ENCODE measurements around the gene RELN. TPM values are rescaled to one million over a fixed set of nuclear protein-coding genes. Genes with fewer than 3 reads are reported as not detected.
"Not testable (repeated sequence)": the region's sequence is repeated elsewhere in the genome, so short reads cannot be mapped to it uniquely, and the experiment has no call there.

The RELN gene
- total RNA-seq, 1 experiment from 2014 or later, result 0.02 TPM

DNA sequence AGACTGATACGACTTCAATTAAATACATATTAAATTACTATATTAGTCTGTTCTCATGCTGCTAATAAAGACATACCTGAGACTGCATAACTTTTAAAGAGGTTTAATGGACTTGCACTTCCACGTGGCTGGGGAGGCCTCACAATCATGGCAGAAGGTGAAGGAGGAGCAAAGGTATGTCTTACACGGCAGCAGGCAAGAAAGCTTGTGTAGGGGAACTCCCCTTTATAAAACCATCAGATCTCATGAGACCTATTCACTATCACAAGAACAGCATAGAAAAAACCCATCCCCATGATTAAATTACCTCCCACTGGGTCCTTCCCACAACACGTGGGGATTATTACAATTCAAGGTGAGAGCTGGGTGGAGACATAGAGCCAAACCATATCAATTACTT is 92.6 kb downstream of the RELN start:
- not testable (repeated sequence) for DNase-seq (ENCODE audit: low read depth)

DNA sequence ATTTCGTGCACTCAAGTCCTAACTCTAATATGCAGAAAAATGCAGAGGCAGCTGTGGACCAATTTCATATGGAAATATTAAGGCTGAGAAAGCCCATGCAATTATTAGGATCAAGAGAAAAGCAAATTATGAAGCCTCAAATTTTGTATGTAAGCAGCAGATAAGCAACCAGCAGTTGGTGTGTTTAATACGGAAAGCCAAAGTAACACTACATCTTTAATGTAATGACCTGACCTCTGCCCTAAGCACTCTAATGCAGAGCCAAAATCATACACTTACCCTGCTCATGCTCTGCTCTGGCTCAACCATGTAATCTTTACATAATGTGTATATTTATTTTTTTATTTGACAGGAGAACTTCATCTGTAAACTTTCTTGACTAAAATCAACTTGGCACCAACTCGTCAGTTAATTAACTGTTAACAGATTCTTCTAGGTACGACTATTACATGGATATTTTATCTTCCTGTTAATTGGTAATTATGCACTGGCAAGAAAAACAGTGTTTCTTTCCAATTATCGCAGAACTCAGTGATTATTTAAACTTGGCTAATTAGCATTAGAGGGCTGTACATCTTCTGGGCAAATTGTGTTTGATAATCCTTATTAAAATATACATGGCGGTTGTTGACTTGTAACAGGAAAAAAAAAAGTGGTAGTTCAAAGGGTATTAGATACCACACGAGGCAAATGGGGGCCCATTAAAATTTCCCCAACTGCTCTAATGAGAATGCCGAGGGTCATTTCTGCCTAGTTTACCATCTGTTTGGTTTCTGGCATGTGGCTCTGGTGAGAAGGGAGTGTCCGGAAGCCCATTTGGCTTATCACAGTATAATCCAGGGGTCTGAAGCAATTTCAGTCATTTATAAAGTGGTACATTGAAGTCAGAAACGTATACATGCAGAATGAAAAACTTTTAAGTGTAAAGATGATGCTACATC is 94.5 kb downstream of the RELN start:
- DNase-seq (ENCODE audit: low read depth), result no peak

DNA sequence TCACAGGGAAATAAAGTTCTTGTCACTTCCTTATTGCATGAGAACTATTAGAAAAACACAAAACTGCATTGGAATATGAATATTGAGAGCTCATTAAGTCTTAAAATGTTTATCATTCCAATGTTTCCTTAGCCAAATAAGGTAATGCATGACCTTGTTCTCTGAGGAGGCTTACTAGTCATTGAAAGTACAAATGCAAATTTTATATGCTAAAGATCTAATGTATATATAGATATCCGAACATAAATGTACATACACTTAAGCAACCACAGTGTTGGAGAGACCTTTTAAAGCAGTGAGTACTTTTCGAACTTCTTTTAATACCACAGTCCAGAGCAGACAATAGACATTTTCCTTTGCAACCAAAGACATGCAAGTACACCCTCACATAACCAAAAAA is 96.1 kb downstream of the RELN start:
- DNase-seq (ENCODE audit: low read depth), result no peak

DNA sequence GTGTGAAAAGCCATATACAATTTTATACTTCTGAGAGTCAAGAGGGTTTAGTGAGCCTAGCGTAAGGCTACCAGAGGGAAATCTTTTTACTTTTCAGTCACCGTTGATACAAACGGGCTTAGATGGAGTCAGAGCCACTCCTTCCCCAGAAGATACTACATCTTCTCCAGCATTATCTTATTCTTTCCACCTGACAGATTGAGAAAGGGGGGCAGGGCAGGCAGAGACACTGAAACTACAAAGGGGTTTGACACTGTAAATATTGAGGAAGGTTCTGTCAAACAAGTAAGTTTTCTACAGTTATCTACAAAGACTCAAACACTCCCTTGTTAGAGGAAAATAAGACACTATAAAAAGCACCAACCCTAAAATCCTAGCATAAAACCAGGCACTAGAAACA is 100.0 kb downstream of the RELN start:
- DNase-seq (ENCODE audit: low read depth), result no peak

DNA sequence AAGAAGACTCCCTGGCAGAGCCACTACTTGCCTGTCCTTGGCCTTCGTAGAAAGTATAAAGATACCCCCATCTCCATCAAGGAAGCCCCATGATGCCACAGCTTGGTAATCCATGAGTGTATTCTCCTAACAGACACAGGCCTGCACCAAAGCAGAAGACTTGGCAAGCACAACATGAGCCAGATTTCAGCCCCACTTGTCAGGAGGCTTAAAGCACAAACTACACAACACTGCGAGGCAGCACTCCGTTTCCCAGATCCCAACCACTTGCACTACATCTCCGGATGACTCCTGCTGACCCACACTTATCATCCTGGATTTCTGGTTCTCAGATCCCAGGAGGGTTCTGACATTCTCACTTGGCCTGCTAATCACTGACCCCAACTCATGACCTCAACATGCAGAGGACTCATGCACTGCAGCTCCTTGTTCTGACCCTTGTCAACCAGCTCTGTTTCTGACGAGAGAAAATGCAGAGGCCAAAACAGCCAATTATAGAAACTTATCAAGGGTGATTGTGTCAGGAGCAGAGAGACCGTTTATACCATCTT is 100.8 kb downstream of the RELN start:
- no peak for DNase-seq (ENCODE audit: low read depth)

DNA sequence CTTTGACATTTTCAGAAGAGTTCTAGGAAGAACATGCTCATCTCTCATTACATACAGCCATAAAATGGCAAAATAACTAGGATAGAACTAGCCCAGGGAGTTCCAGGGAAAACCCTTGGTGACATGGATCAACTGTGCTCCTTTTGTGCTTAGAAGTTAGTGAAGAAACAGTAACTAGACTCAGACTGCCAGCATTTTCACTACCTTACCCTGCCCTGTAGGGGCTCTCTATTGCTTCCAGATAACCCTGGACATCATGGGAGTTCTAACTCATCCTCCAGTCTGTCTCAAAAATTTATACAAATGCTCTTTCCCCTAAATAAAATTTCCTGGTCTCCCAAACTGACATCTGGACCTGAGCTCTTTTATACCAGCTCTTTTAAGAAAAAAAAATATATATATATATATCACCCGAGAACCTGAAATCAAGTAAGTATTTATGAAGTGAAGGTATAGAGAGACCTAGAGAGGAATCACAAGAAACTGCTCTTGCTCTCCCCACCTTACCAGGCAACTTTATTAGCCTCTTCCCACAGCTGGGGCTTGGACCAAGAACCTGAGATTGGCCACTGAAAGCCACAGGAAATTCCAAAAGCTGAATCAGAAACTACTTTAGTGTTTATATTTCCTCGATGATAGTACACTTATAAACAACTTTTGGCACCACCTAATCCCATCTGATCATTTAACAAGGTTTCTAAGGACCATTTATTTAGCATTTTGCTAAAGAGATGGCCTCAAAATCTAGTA is 101.4 kb downstream of the RELN start:
- DNase-seq (ENCODE audit: low read depth), result no peak

DNA sequence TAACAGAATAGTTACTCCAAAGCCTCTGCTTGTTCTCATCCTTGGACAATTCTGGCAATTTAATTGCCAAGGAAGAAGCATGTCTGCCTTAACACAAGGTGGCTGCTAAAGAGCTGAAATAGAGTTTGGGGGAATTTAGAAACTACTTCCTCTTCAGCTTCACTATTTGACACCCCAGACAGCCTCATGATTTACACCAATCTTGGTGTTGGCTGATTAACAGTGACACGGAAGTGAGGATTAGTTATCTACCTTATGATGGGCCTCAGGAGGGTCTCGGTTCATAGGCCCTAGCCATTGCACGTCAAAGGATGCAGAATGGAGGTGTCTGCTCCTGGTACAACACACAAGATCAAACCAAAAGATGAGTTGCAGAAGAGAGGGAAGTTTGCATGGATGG is 102.4 kb downstream of the RELN start:
- no peak for DNase-seq (ENCODE audit: low read depth)

DNA sequence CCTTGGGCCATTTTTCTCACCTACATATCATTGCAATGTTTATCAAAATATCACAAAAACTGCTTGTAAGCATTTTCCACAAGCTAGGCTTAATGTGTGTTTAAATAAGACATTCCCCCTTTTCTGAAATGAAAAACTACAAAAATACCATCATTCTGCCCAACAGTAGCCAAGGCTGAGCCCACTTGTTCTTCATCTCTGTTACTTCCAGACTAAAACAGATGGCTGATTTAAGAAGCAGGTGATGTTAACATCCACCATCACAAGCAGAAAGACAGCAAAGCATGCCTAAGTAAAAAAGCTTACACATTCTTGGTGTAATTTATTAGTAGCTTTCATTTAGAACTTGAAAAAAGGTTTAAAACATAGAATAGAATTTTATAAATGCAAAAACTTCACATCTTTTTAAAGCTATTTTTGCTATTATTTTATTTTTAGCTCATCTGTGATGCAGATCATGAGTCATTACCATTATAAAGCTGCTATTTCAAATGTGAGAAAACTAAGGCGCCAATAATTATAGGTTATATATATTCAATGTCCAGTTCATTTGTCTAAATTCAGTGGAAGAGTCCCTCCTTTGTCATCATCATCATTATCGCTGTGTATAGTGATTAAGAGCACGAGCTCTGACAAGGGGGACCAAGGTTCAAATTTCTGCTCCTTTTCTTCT is 109.4 kb downstream of the RELN start:
- no peak for DNase-seq (ENCODE audit: low read depth)

DNA sequence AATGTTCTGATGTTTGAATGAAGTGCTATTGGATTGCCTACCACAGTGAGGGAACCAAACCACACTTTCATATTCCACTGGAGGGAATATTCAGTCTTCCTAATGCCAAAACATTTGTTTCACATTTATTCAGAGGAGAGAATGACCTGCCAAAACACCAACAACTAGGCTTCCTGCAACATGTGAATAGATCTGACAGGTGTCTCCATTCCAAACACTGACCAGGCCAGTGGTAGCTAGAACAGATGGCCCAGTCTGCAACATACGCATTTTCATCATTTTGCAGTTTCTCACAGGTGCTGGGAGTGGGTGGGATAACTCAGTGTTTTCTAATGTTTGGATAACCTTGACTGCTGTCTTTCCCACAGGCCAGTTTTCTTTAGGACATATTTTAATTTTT is 110.0 kb downstream of the RELN start:
- no peak for DNase-seq (ENCODE audit: low read depth)

DNA sequence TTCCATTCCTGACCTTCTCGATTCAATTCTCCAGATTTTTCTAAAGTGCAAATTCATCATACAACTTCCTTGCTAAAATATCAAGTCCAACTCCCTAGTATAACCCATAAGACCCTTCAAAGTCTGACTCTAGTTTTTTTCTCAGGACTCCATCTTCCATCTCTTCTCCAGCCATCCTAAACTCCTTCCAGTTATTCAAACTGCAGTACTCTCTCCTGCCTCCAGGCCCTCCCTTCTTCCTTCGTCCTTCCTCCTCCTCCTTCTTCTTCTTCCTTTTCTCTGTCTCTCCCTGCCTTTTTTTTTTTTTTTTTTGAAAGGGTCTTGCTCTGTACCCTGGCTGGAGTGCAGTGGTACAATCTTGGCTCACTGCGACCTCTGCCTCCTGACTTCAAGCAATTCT is 111.9 kb downstream of the RELN start:
- DNase-seq (ENCODE audit: low read depth), result no peak

DNA sequence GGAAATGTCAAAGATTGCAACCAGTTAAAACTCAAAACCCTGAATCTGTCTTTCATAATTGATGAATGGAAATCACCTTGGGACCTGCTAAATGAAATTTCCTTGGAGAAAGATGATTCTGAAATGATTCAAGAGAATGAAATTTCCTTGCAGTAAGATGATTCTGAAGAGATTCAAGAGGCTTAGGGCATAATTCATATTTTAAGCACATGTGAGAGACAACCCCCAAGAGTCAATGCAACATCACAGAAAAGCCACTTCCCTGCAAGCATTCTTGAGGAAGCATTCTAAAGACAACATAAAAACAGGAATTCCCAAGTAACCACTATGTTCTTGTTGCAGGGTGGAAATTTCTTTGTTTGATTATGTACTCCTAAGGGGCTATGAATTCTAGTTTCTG is 113.7 kb downstream of the RELN start:
- DNase-seq (ENCODE audit: low read depth), result no peak

DNA sequence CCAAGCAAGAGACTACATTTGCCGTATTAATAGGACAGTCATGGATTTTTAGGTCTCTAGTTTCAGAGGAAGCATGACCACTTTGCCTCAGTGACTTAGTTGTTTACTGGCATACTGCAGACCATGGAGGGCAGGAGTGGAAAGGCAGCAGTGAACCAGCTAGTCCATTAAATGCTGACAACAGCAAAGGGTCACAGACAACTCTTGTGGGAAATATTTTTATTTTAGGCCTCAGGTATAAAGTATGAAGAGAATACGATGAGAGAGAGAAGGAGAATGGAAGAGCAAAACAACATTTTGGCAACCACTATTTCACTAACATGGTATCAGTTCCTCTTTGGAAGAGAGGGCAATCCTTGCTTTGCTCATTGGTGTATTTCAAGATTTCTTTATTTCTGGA is 118.0 kb downstream of the RELN start:
- DNase-seq (ENCODE audit: low read depth), result no peak

DNA sequence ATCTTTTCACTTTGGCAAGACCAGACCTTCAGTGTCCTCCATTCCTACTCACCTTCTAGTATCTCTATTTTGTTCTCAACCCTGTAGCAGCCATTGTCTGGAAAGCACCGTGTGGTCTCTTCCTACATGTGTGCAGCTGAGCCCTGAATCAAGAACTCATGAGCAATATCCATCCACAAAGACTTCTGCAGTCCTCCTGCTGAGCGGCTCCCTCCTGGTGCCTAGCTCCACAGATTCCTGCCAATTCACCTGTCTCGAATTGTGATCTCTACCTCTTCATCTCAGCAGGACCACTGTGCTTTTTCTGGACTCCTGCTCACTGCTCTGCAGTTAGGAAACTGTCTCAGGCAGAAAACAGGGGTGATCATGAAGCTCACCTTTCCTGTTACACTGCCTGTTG is 118.8 kb downstream of the RELN start:
- no peak for DNase-seq (ENCODE audit: low read depth)

DNA sequence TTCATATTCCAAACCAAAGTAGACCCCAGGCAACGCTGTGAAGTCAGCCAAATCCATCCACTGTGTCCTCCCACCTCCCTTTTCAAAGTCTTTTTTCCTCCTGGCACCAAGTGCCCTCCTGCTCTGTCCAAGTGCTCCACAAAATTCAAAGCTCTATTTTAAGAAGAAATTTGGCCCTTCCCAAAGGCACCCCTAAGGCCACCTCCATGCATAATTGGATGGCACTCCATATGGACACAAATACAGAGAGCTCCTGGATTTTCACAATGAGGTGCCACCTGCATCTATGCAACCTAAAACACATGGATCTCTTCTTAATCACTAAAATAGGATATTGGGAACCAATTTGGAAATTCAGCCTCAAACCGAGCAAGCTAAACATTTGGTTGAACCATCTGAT is 121.6 kb downstream of the RELN start:
- DNase-seq (ENCODE audit: low read depth), result no peak

DNA sequence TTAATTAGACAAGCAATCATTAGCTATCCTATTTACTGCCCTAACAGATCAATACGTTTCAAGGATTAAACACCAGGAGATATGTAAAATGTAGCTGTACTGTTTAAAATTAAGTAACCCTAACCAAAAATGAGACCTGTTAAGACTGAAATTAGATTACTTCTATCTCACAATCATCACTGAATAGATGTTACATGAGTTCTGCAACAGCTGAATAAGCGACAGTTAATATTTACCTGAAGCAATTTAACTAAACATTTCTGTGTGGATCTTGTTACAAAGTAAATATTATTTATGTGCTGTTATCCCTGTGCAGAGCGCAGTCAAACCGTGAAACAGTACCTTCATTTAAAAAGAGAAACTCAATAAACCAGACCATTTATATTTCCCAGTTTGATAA is 122.5 kb downstream of the RELN start:
- DNase-seq (ENCODE audit: low read depth), result no peak

DNA sequence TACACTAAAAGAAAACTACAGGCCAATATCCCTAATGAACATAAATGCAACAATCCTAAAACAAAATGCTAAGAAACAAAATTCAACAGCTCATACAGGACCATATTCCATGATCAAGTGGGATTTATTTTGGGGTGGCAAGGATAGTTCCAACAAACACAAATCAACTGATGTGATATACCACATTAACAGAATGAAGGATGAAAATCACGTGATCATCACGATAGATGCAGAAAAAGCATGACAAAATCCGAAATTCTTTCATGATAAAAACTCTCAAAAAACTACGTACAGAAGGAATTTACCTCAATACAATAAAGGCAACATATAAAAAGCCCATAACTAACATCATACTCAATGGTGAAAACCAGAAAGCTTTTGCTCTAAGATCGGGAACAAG is 124.0 kb downstream of the RELN start:
- no peak for DNase-seq (ENCODE audit: low read depth)

DNA sequence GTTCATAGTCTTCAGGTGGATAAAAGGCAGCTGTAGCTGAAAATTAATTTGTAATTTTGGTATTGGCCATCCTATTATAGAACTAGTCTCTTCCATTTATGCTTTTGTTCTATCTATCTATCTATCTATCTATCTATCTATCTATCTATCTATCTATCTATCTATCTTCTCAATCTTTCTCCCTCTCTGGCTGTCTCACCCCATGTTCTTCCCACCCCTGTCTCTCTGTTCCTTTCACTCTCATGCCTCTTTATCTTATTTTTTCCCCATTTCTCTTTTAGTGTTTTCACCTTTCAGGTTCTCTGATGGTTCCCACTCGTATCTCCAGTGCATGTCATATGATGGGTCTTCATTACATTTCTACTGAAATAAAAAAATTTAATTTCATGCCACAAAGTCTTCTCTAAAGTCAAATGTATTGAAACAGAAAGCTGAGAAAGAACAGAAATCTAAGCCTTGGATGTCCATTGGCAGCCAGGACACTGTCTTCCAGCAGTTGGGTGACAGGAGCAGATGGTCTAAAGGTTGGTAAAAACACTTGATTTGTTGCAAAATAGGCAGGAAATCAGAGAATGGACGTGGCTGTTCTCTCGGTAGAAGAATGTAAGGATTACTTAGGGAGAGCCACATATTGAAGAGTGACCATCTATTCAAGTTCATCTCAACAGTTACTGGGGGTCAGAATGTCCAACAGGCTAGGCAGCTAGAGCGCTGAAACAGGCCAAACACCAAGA is 127.0 kb downstream of the RELN start:
- DNase-seq (ENCODE audit: low read depth), result no peak

DNA sequence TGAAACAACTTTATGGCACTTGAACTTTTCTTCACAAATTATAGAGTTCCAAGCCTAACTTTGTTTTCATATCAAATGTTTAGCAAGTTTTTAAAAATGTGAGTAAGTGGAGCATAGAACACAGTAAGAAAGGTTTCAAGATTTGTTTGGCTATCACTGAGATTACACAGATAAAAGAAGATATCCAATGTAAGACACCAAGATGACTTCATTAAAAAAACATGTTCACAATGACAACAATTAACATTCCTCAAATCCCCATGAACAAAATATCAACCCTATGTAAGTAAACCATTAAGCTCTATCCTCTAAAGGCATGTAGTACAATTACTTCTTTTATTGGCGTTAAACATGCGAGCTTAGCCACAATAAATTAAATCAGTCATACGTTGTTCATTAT is 129.7 kb downstream of the RELN start:
- DNase-seq (ENCODE audit: low read depth), result no peak

DNA sequence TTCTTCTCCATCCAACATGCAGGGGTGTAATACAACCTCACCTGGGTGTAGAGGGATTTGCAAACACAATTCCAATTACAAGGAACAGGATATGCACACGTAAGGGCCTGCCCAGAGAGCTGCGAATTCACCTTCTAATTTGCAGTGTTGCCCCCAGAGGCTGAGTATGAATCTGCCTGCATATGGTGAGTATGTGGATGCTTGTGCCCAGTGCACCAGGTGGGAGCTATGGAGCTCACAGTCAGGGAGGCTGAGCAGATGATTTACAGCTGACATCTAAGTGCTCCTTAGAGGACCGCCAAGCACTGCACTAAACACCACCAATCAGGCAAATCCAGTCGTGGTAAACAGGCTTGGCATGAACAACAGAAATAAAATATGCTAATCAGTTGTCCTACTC is 132.0 kb downstream of the RELN start:
- no peak for DNase-seq (ENCODE audit: low read depth)

DNA sequence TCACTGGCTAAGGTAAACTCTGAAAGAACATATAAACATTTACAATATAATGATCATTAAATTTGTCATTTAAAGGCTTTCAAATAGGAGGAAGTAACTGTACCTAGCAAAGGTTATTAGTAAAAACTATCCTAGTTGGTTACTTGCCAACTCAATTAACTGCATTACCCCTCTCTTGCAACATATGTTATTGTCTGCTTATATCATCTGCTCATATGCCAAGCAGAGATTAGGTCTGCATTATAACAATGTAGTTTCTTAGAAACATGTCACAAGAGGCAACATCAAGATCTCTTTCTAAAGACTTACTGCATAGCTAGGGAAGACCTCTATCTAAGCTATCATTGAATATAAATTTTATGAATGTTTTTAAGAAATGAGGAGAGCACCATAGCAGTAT is 132.5 kb downstream of the RELN start:
- no peak for DNase-seq (ENCODE audit: low read depth)

DNA sequence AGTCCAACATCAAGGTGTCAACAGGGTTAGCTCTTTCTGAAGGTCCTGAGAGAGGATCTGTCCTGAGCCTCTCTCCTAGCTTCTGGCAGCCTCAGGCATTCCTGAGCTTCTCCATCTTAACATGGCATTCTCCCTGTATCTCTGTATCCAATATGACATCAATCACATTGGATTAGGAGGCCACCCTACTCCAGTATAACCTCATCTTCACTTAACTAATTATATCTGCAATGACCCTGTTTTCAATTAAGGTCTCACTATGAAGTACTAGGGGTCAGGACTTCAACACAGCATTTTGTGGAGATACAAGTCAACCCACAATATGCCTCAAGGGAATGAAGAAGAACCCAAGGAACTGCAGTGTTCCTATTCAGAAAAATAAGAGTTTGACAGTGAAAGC is 133.8 kb downstream of the RELN start:
- no peak for DNase-seq (ENCODE audit: low read depth)
